Measurements from ENCODE around the gene HECA. TPM values are rescaled to one million over a fixed set of nuclear protein-coding genes. Genes with fewer than 3 reads are reported as not detected.
"Not testable (repeated sequence)": the region's sequence is repeated elsewhere in the genome, so short reads cannot be mapped to it uniquely, and the experiment has no call there.

HECA gene
- total RNA-seq, 1 donor from 2014 or later = 53.1 TPM

GRCh38 chr6:139156102-139156501 is 21.2 kb downstream of the HECA start:
- ATAC-seq (no peak), DNase-seq (no peak)
- intact Hi-C loops (cut with DNase I) = no loop called here
- Histone ChIP-seq H3K9me3 (no peaks in the 10 kb centered on the region), H3K27ac (no peak overlapping the region), H3K36me3 (peaks cover 7% of the 10 kb centered on the region), H3K4me1 (peaks cover 37% of the 10 kb centered on the region), H3K27me3 (ENCODE audit: low read depth) (no peaks in the 10 kb centered on the region), H3K4me3 (no peak overlapping the region)
- TF ChIP-seq, protein P1, sequence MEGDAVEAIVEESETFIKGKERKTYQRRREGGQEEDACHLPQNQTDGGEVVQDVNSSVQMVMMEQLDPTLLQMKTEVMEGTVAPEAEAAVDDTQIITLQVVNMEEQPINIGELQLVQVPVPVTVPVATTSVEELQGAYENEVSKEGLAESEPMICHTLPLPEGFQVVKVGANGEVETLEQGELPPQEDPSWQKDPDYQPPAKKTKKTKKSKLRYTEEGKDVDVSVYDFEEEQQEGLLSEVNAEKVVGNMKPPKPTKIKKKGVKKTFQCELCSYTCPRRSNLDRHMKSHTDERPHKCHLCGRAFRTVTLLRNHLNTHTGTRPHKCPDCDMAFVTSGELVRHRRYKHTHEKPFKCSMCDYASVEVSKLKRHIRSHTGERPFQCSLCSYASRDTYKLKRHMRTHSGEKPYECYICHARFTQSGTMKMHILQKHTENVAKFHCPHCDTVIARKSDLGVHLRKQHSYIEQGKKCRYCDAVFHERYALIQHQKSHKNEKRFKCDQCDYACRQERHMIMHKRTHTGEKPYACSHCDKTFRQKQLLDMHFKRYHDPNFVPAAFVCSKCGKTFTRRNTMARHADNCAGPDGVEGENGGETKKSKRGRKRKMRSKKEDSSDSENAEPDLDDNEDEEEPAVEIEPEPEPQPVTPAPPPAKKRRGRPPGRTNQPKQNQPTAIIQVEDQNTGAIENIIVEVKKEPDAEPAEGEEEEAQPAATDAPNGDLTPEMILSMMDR (IDR thresholded peaks at IDR 0.05) = no peak

- DNase-seq (no peak), ATAC-seq (no peak)
- H3K4me3 ChIP-seq = no peak overlapping the region
- peaks cover 7% of the 10 kb centered on the region for H3K36me3 ChIP-seq
- TF ChIP-seq, protein P1 (IDR thresholded peaks at IDR 0.05) = no peak
- no peaks in the 10 kb centered on the region for H3K27me3 ChIP-seq (ENCODE audit: low read depth)
- H3K4me1 ChIP-seq = peaks cover 40% of the 10 kb centered on the region
- H3K9me3 ChIP-seq = no peaks in the 10 kb centered on the region
- H3K27ac ChIP-seq = no peak overlapping the region
- intact Hi-C loops (cut with DNase I) = no loop called here
These were observed 21.7 kb downstream of the HECA start for GRCh38 chr6:139156551-139156950.

DNA sequence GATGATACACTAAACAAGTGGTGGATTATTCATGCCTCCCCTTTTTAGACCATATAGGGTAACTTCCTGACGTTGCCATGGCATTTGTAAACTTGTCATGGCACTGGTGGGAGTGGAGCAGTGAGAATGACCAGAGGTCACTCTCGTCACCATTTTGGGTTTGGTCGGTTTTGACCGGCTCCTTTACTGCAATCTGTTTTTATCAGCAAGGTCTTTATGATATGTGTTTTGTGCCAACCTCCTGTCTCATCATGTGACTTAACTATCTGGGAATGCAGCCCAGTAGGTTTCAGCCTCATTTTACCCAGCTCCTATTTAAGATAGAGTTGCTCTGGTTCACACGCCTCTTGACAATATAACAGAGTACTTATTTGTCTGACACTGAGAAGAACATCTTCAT is 22.2 kb downstream of the HECA start:
- H3K4me1 ChIP-seq = peaks cover 45% of the 10 kb centered on the region
- H3K36me3 ChIP-seq; H3K27me3 ChIP-seq (ENCODE audit: low read depth); intact Hi-C loops (cut with DNase I); H3K4me3 ChIP-seq; H3K27ac ChIP-seq; ATAC-seq; DNase-seq; H3K9me3 ChIP-seq: not testable (repeated sequence)

DNA sequence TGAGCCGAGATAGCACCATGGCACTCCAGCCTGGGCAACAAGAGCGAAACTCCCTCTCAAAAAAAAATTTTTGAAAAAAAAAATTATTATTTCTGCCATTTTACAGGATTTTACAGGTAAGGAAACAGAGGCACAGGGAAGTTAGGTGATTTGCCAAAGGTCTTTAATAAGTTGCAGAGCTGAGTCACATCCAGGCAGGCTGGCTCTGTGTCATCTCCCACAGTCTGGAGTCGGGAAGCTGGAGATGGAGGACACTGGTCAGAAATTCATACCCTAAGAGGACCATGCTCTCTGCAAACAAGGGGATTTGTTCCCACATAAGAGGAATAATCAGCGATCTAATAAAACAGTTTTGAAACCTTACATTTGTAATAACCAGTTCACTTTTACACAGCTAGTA is 24.1 kb downstream of the HECA start:
- no peaks in the 10 kb centered on the region for H3K9me3 ChIP-seq
- H3K4me3 ChIP-seq = no peak overlapping the region
- TF ChIP-seq, protein P1 (IDR thresholded peaks at IDR 0.05) = no peak
- intact Hi-C loops (cut with DNase I) = no loop called here
- H3K27ac ChIP-seq = no peak overlapping the region
- DNase-seq (no peak), ATAC-seq (no peak)
- H3K4me1 ChIP-seq = peaks cover 49% of the 10 kb centered on the region
- no peaks in the 10 kb centered on the region for H3K27me3 ChIP-seq (ENCODE audit: low read depth)
- peaks cover 7% of the 10 kb centered on the region for H3K36me3 ChIP-seq

DNA sequence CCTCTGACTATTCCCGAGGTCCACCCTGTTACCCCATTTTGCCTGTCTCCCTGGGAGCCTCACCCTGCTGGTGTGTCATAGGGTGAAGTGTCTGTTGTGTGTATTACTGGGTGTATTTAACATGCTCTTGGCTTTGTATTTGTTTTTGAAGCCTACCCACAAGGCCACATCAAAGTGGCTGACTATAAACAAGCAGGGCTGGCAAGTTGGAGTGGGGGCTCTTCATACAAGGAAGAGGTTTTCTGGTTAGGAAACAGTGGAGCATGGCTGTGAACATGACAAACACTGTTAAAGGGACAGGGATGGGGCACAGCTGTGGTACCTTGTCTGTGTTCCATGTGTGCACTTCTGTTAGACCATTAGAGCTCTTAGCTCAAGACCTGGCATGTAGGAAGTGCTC is 26.3 kb downstream of the HECA start:
- no peak for DNase-seq
- TF ChIP-seq, protein P1 (IDR thresholded peaks at IDR 0.05) = no peak
- intact Hi-C loops (cut with DNase I) = no loop called here
- H3K36me3 ChIP-seq = peaks cover 9% of the 10 kb centered on the region
- no peaks in the 10 kb centered on the region for H3K27me3 ChIP-seq (ENCODE audit: low read depth)
- H3K9me3 ChIP-seq = no peaks in the 10 kb centered on the region
- peaks cover 60% of the 10 kb centered on the region for H3K4me1 ChIP-seq
- ATAC-seq = peak; percentile 86 to 88
- H3K27ac ChIP-seq = peak overlapping the region; percentile 13
- no peak overlapping the region for H3K4me3 ChIP-seq

- H3K27ac ChIP-seq = no peak overlapping the region
- no peak for DNase-seq
- no peaks in the 10 kb centered on the region for H3K9me3 ChIP-seq
- no peaks in the 10 kb centered on the region for H3K27me3 ChIP-seq (ENCODE audit: low read depth)
- intact Hi-C loops (cut with DNase I) = no loop called here
- ATAC-seq = peak in 1 of 2 donors; percentile 16
- H3K36me3 ChIP-seq = peaks cover 10% of the 10 kb centered on the region
- H3K4me1 ChIP-seq = peaks cover 60% of the 10 kb centered on the region
- no peak overlapping the region for H3K4me3 ChIP-seq
- TF ChIP-seq, protein P1 (IDR thresholded peaks at IDR 0.05) = no peak
These were observed 27.0 kb downstream of the HECA start for GRCh38 chr6:139161817-139162284.

Measured in lower lobe of right lung (tissue), 2 donors.